Right lobe of liver (tissue), 6 donors: ENCODE measurements around the gene HCN2. TPM values are rescaled to one million over a fixed set of nuclear protein-coding genes. Genes with fewer than 3 reads are reported as not detected.

Source experiments
- ATAC-seq, 4 donors: fragments of 200-7000 bp; cut with Tn5 transposase; one replicate each; pipeline ENCODE4 v1.9.1; 2020; ENCODE audit warnings: mild to moderate bottlenecking in 4 of 4, moderate library complexity in 4 of 4
- DNase-seq, 3 donors: peaks; one replicate each; pipeline ENCODE4 v3.0.0-alpha.2; 2020
- H3K27ac ChIP-seq, 3 donors: fragments of 200-600 bp; one replicate each; pipeline ENCODE4 v1.8.0; 2022
- H3K27me3 ChIP-seq, 2 donors: fragments of 200-600 bp; one replicate each; pipeline ENCODE4 v1.8.0; 2022
- H3K36me3 ChIP-seq, 4 donors: fragments of 200-600 bp; sonication (generic) in 1 of 4; one replicate each; pipeline versions ENCODE4 v1.5.1 to v1.8.0; 2017 to 2022; ENCODE audit warnings: control low read depth in 1 of 4
- H3K4me1 ChIP-seq, 4 donors: fragments of 200-600 bp; sonication (generic) in 1 of 4; one replicate each; pipeline versions ENCODE4 v1.5.1 to v1.8.0; 2017 to 2022; ENCODE audit warnings: control low read depth in 1 of 4
- H3K4me3 ChIP-seq, 3 donors: fragments of 200-600 bp; one replicate each; pipeline ENCODE4 v1.8.0; 2022
- H3K9me3 ChIP-seq, 4 donors: fragments of 200-600 bp; sonication (generic) in 1 of 4; one replicate each; pipeline versions ENCODE4 v1.5.1 to v1.8.0; 2017 to 2022; ENCODE audit warnings: control low read depth in 1 of 4
- POLR2A ChIP-seq: fragments of 450-650 bp; IDR thresholded peaks from one replicate; pipeline ENCODE4 v1.6.1; 2017; ENCODE audit warnings: antibody characterized with exemption, mild to moderate bottlenecking
- WGBS: methylation state at CpG from one replicate; pipeline ENCODE4 v1.1.6; 2018; ENCODE audit warnings: low coverage, low lambda C conversion rate; ENCODE audit not compliant: insufficient coverage; ENCODE audit errors: missing lambda C conversion rate; 5-methylcytosine and 5-hydroxymethylcytosine counted together
- intact Hi-C, 2 donors: fragments of 100-400 bp; cut with DNase I; formaldehyde crosslinking; loops; one replicate each; pipeline versions ENCODE4 v1.11.2 to v1.14.1; 2022
- total RNA-seq, 6 experiments: library from RNA; depleted of rRNA in 2 of 6; stranded (reverse); fragments of >200 nt in 2 of 6; fragmentation: NEBNext Ultra II Directional in 3 of 6; extraction: Animal tissue kit (Norgen Biotek cat#: 25700) in 3 of 6; gene quantifications; one replicate each; pipeline versions ENCODE4 v1.1.0 to v1.2.4, GENCODE V29; 2016 to 2023
- TF ChIP-seq, protein P1 (sequence below), 4 donors: fragments of 200-600 bp in 3 of 4; fragments of 450-650 bp in 1 of 4; IDR thresholded peaks; one replicate each; pipeline versions ENCODE4 v1.5.1 to v1.8.0; 2016 to 2022; ENCODE audit warnings: antibody characterized with exemption in 4 of 4, mild to moderate bottlenecking in 2 of 4
- donor health status: DM: no; HTN: yes; CAD: no.
- donor health status: DM: no; HTN: no; CAD: no.
- donor health status: DM: no; HTN: no; CAD: no.
- donor health status: DM: no; HTN: yes; CAD: no.
- donor health status: DM: no; HTN: yes; CAD: no.

HCN2 gene
- total RNA-seq, 6 experiments from 2014 or later, result 0.05 to 0.27 (median 0.09) TPM; not detected in 1

DNA sequence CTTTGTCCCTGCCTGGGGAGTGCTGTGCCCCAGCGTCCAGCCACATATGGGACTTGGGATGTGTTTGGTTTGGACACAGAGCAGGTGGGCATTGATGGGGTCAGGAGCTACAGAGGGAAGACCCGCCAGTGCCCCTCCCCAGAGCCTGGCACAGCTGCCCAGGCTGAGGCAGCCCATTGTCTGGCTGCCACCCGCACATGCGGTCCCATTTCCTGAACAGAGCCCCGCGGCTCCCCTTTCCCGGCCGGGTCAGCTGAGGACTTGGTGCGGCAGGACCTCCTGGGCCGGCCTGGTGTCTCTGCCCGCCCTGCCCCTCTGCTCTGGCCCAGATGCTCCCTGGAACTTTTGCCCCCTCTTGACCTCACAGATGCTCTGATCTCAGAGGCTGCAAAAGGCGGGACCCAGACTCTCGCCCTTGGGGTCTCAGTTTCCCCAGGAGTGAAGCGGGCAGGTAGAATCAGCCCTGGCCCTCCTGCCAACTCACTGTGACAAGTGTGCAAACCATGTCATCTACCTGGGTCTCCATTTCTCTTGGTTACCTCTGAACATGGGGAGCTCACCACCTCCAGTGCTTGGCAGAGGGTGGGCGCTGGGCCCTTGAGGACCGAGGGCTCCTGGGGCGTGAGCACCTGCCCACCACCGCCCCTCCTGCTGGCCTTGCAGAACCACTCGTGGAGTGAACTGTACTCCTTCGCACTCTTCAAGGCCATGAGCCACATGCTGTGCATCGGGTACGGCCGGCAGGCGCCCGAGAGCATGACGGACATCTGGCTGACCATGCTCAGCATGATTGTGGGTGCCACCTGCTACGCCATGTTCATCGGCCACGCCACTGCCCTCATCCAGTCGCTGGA lies 17.8 kb downstream of the HCN2 start:
- no peak for ATAC-seq
- intact Hi-C loops, result no loop called here
- no peak overlapping the region for H3K4me3 ChIP-seq
- 86% methylated on average over 6 of the region's 30 CpGs for WGBS
- no peak overlapping the region for H3K27ac ChIP-seq
- no peaks in the 10 kb centered on the region for H3K36me3 ChIP-seq
- TF ChIP-seq, protein P1, sequence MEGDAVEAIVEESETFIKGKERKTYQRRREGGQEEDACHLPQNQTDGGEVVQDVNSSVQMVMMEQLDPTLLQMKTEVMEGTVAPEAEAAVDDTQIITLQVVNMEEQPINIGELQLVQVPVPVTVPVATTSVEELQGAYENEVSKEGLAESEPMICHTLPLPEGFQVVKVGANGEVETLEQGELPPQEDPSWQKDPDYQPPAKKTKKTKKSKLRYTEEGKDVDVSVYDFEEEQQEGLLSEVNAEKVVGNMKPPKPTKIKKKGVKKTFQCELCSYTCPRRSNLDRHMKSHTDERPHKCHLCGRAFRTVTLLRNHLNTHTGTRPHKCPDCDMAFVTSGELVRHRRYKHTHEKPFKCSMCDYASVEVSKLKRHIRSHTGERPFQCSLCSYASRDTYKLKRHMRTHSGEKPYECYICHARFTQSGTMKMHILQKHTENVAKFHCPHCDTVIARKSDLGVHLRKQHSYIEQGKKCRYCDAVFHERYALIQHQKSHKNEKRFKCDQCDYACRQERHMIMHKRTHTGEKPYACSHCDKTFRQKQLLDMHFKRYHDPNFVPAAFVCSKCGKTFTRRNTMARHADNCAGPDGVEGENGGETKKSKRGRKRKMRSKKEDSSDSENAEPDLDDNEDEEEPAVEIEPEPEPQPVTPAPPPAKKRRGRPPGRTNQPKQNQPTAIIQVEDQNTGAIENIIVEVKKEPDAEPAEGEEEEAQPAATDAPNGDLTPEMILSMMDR (IDR thresholded peaks at IDR 0.05), result no peak
- no peak for TF ChIP-seq POLR2A
- H3K27me3 ChIP-seq, result no peaks in the 10 kb centered on the region
- no peak for DNase-seq
- no peaks in the 10 kb centered on the region for H3K4me1 ChIP-seq
- no peaks in the 10 kb centered on the region for H3K9me3 ChIP-seq

DNA sequence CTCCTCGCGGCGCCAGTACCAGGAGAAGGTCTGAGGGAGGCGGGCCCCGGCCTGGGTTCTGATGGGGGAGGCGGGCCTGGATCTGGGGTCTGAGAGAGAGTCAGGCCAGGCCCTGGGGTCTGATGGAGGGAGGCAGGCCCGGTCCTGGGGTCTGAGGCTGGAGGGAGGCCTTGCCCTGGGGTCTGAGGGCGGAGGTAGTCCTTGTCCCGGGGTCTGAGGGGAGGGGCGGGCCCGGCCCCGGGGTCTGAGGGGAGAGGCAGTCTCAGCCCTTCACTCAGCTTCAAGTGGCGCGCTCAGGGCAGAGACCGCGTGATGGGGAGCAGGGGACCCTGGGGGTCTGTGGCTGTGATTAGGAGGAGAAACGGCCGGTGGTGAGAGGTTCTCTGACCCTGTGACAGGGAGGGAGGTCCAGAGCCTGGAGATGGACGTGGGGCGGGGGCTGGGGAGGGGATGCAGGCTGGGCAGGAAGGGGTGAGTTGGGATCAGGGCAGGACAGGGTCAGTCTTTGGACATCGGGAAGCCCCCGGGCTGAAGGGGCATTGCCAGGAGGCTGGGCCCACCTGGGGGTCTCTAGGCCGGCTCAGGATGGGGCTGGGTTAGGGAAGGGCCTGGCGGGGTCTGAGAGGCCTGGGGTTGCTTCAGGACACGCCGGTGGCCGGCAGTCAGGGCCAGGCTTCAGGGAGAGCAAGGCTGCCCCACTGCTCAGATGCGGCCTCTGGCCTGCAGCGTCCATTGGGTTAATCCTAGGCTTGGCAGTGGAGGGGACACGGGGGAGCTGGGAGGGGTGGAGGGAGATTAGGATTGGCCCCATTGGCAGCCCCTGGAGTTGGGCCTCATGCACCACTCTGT lies 18.7 kb downstream of the HCN2 start:
- H3K4me3 ChIP-seq, result no peak overlapping the region
- TF ChIP-seq POLR2A, result no peak
- TF ChIP-seq, protein P1 (IDR thresholded peaks at IDR 0.05), result no peak
- no peaks in the 10 kb centered on the region for H3K36me3 ChIP-seq
- no peak overlapping the region for H3K27ac ChIP-seq
- H3K27me3 ChIP-seq, result no peaks in the 10 kb centered on the region
- no peaks in the 10 kb centered on the region for H3K9me3 ChIP-seq
- H3K4me1 ChIP-seq, result no peaks in the 10 kb centered on the region
- intact Hi-C loops, result no loop called here
- ATAC-seq, result peak in 1 of 4 donors; percentile 3
- DNase-seq, result peak in 1 of 3 donors; percentile 40
- 71% methylated on average over 5 of the region's 30 CpGs for WGBS

GRCh38 chr19:609004-609346 lies 19.3 kb downstream of the HCN2 start:
- intact Hi-C loops, result no loop called here
- Histone ChIP-seq H3K36me3 (no peaks in the 10 kb centered on the region), H3K4me3 (no peak overlapping the region), H3K4me1 (no peaks in the 10 kb centered on the region), H3K27ac (no peak overlapping the region), H3K9me3 (no peaks in the 10 kb centered on the region), H3K27me3 (no peaks in the 10 kb centered on the region)
- ATAC-seq (peak; percentile 24 to 43 (median 30)), DNase-seq (peak in 2 of 3 donors; percentile 51)
- 50% methylated on average over 6 of the region's 22 CpGs for whole genome bisulfite sequencing
- TF ChIP-seq, protein P1 (IDR thresholded peaks at IDR 0.05), result no peak
- TF ChIP-seq POLR2A, result no peak

GRCh38 chr19:610071-610800 lies 20.6 kb downstream of the HCN2 start:
- no peaks in the 10 kb centered on the region for H3K4me1 ChIP-seq
- H3K9me3 ChIP-seq, result no peaks in the 10 kb centered on the region
- intact Hi-C loops, result no loop called here
- no peaks in the 10 kb centered on the region for H3K36me3 ChIP-seq
- H3K27me3 ChIP-seq, result no peaks in the 10 kb centered on the region
- peak in 1 of 4 donors; percentile 5 for ATAC-seq
- 20% methylated on average over 1 of the region's 38 CpGs for WGBS
- H3K27ac ChIP-seq, result no peak overlapping the region
- TF ChIP-seq POLR2A, result no peak
- TF ChIP-seq, protein P1 (IDR thresholded peaks at IDR 0.05), result no peak
- no peak overlapping the region for H3K4me3 ChIP-seq
- peak in 1 of 3 donors; percentile 43 for DNase-seq
